Lower lobe of right lung (tissue), 2 donors: ENCODE measurements around the gene FAM120A. TPM values are rescaled to one million over a fixed set of nuclear protein-coding genes. Genes with fewer than 3 reads are reported as not detected.
A peak's percentile ranks its signal among the peaks of the same experiment; 100 is the strongest.

Experiments used
- ATAC-seq, 2 donors: fragments of 200-7000 bp; cut with Tn5 transposase; one replicate each; pipeline ENCODE4 v1.9.1; 2020 to 2022; ENCODE audit warnings: mild to moderate bottlenecking in 2 of 2, moderate library complexity in 2 of 2
- DNase-seq: peaks from one replicate; pipeline ENCODE4 v3.0.0-alpha.2; 2020
- H3K27ac ChIP-seq: fragments of 200-600 bp; one replicate; pipeline ENCODE4 v1.8.0; 2022
- H3K27me3 ChIP-seq: fragments of 200-600 bp; one replicate; pipeline ENCODE4 v1.8.0; 2022; ENCODE audit warnings: low read depth
- H3K36me3 ChIP-seq: fragments of 200-600 bp; one replicate; pipeline ENCODE4 v1.8.0; 2022; ENCODE audit warnings: mild to moderate bottlenecking
- H3K4me1 ChIP-seq: fragments of 200-600 bp; one replicate; pipeline ENCODE4 v1.8.0; 2022
- H3K4me3 ChIP-seq: fragments of 200-600 bp; one replicate; pipeline ENCODE4 v1.8.0; 2022; ENCODE audit warnings: mild to moderate bottlenecking
- H3K9me3 ChIP-seq: fragments of 200-600 bp; one replicate; pipeline ENCODE4 v1.8.0; 2022
- intact Hi-C: fragments of 100-400 bp; cut with DNase I; formaldehyde crosslinking; loops from one replicate; pipeline ENCODE4 v1.11.0; 2022
- total RNA-seq: library from RNA; stranded (reverse); fragmentation: NEBNext Ultra II Directional; extraction: Animal tissue kit (Norgen Biotek cat#: 25700); gene quantifications from one replicate; pipeline ENCODE4 v1.2.1, GENCODE V29; 2021
- TF ChIP-seq, protein P1 (sequence below): fragments of 200-600 bp; IDR thresholded peaks from one replicate; pipeline ENCODE4 v1.8.0; 2022; ENCODE audit warnings: antibody characterized with exemption, mild to moderate bottlenecking
- donor health status: DM: no; HTN: yes; CAD: no; lungs with severe emphysema.

The FAM120A gene
- total RNA-seq, 1 donor from 2014 or later = 114 TPM

DNA sequence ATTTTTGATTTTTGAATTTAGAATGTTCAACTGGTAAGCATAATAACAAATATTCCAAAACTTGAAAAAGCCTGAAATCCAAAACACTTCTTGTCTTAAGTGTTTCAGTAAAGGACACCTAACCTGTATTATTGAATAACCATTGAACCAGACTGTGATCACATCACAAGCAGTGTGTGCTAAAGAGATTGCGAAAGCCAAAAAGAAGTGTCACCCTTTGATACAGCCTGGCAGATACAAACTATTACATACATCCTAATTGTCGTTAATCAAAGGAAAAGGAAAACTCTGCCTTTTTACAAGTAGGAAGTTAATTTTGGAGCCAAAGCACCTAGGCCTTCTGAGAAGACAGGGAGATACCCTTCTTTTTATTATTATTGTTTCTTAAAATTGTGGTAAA, 10.3 kb downstream of the FAM120A start:
- ATAC-seq (no peak), DNase-seq (no peak)
- intact Hi-C loops = no loop called here
- no peak overlapping the region for H3K4me3 ChIP-seq
- H3K36me3 ChIP-seq = no peaks in the 10 kb centered on the region
- no peaks in the 10 kb centered on the region for H3K27me3 ChIP-seq
- no peaks in the 10 kb centered on the region for H3K9me3 ChIP-seq
- peaks cover 91% of the 10 kb centered on the region for H3K4me1 ChIP-seq
- no peak overlapping the region for H3K27ac ChIP-seq
- TF ChIP-seq, protein P1, sequence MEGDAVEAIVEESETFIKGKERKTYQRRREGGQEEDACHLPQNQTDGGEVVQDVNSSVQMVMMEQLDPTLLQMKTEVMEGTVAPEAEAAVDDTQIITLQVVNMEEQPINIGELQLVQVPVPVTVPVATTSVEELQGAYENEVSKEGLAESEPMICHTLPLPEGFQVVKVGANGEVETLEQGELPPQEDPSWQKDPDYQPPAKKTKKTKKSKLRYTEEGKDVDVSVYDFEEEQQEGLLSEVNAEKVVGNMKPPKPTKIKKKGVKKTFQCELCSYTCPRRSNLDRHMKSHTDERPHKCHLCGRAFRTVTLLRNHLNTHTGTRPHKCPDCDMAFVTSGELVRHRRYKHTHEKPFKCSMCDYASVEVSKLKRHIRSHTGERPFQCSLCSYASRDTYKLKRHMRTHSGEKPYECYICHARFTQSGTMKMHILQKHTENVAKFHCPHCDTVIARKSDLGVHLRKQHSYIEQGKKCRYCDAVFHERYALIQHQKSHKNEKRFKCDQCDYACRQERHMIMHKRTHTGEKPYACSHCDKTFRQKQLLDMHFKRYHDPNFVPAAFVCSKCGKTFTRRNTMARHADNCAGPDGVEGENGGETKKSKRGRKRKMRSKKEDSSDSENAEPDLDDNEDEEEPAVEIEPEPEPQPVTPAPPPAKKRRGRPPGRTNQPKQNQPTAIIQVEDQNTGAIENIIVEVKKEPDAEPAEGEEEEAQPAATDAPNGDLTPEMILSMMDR = no peak

DNA sequence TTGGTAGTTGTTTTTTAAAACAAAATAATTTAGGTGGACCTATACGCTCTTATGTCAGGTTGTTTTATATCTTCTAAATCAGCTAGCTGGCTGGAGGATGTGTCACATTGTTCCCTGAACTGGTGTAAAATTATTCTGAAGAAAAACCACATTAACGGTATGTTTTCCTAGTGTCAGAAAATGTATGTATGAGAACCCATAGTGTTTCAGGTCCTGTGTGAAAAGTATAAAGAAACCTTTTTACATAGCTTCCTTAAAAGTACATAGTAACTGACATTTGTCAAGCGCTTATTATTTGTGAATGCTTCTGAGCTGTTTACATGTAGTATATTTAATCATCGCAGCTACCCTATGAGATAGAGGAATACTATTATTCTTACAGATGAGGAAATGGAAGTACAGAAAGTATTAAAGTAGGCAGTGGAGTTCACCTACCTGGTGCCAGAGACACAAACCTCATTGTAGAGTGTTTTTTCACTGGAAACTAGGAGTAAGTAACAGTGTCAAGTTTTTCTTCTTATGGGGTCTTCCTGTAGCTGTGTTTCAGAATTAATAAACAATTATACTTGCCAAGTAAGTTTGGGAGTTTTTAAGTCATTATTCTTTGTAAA, 12.3 kb downstream of the FAM120A start:
- ATAC-seq = no peak
- no peaks in the 10 kb centered on the region for H3K9me3 ChIP-seq
- H3K4me3 ChIP-seq = no peak overlapping the region
- TF ChIP-seq, protein P1 = no peak
- H3K4me1 ChIP-seq = peaks cover 91% of the 10 kb centered on the region
- no peaks in the 10 kb centered on the region for H3K27me3 ChIP-seq
- no peaks in the 10 kb centered on the region for H3K36me3 ChIP-seq
- peak overlapping the region; percentile 46 for H3K27ac ChIP-seq
- no peak for DNase-seq
- intact Hi-C loops = no loop called here

DNA sequence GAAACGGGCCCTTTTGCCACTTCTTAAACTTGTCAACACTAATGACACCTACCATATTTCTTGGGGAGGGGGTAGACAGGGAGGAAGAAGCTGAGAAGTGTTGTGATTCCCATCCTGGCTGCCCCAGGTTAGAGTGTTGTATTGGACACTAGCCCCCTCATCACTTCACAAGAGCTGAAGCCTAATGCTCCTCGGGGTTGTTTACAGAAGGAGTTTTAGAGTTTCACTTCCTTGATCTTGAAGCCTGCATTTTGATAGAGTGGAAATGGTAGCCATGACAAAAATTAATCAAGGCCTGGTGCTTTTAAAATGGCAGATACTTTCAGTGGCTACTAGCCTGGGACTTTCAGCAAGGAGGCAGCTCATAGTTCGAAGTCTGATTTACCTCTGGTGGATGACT, 12.9 kb downstream of the FAM120A start:
- Histone ChIP-seq H3K4me1 (peaks cover 91% of the 10 kb centered on the region), H3K4me3 (no peak overlapping the region), H3K27me3 (no peaks in the 10 kb centered on the region), H3K36me3 (no peaks in the 10 kb centered on the region), H3K27ac (peak overlapping the region; percentile 46), H3K9me3 (no peaks in the 10 kb centered on the region)
- TF ChIP-seq, protein P1 = no peak
- intact Hi-C loops = no loop called here
- ATAC-seq (peak in 1 of 2 donors; percentile 31), DNase-seq (no peak)

DNA sequence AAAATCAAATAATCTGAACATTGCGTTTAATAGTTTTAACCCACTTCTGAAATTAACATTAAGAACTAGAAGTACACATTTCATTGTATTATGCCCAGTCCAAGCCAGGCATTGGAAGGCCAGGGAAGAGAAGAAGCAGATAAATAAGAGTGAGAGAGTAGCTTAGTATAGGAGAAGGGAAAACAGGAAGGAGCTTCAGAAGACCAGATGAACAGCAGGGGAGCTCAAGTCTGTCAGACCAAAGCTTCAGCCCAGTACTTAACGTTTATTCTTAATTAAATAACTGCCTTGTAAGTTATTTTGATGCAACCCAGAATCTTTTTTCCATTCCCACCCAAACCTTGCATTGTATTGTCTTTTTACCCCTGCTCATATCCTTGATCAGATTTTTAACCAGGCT, 13.4 kb downstream of the FAM120A start:
- H3K9me3 ChIP-seq = no peaks in the 10 kb centered on the region
- TF ChIP-seq, protein P1 = no peak
- H3K36me3 ChIP-seq = no peaks in the 10 kb centered on the region
- no peaks in the 10 kb centered on the region for H3K27me3 ChIP-seq
- DNase-seq (no peak), ATAC-seq (no peak)
- no peak overlapping the region for H3K4me3 ChIP-seq
- peak overlapping the region; percentile 46 for H3K27ac ChIP-seq
- intact Hi-C loops = no loop called here
- H3K4me1 ChIP-seq = peaks cover 91% of the 10 kb centered on the region

DNA sequence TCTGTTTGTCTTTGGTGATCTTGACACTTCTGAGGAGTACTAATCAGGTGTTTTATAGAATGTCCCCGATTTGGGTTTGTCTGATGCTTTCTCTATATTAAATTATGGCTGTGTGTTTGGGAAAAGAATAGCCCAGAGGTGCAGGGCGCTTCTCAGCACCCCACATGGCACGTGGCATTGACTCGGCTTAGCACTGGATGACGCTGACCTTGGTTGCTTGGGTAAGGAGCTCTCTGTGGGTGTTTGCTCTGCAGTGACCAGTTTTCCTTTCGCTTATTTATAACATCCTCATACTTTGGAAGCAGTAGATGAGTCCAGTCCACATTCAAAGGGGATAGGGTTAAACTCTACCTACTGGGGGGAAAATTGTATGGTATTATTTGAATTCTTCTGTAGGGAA, 14.4 kb downstream of the FAM120A start:
- H3K27ac ChIP-seq = no peak overlapping the region
- H3K4me1 ChIP-seq = peaks cover 90% of the 10 kb centered on the region
- H3K36me3 ChIP-seq = no peaks in the 10 kb centered on the region
- DNase-seq (no peak), ATAC-seq (peak; percentile 53 to 65)
- H3K4me3 ChIP-seq = no peak overlapping the region
- intact Hi-C loops = no loop called here
- H3K9me3 ChIP-seq = no peaks in the 10 kb centered on the region
- H3K27me3 ChIP-seq = no peaks in the 10 kb centered on the region
- TF ChIP-seq, protein P1 = no peak
